Panc1 (cell line): ENCODE measurements around the gene UBA1. TPM values are rescaled to one million over a fixed set of nuclear protein-coding genes. Genes with fewer than 3 reads are reported as not detected.

Source experiments
- ATAC-seq: fragments of 200-7000 bp; cut with Tn5 transposase; 2 replicates; pipeline ENCODE4 v1.9.1; 2020; ENCODE audit warnings: mild to moderate bottlenecking, moderate library complexity
- BruUV-seq: library from RNA; stranded (reverse); fragments of 400-500 nt; replicated peaks from 2 replicates; lab custom pipeline; 2021; lab: Mats Ljungman, UMichigan
- CTCF ChIA-PET: fragments of 300-600 bp; sonication (Branson Sonifier 250); formaldehyde crosslinking; loops from one replicate; lab custom pipeline; 2022; ENCODE audit warnings: antibody characterized with exemption; lab: Charles Lee
- POLR2A ChIA-PET: fragments of 300-600 bp; sonication (Branson Sonifier 250); formaldehyde crosslinking; loops from one replicate; lab custom pipeline; 2022; ENCODE audit warnings: antibody characterized with exemption; lab: Charles Lee
- DNase-seq: peaks from one replicate; pipeline ENCODE4 v3.0.0-alpha.2; 2010; ENCODE audit warnings: low read depth, low spot score
- H3K27ac ChIP-seq: 2 replicates; pipeline ENCODE4 v1.5.1; 2011; ENCODE audit warnings: mild to moderate bottlenecking, low read length, inconsistent platforms
- H3K27me3 ChIP-seq: fragments of 200-500 bp; sonication (Bioruptor generic); 2 replicates; pipeline ENCODE4 v1.6.0; 2014; ENCODE audit warnings: low read length, inconsistent platforms; ENCODE audit not compliant: control insufficient read depth, insufficient read depth
- H3K36me3 ChIP-seq: fragments of 200-500 bp; sonication (Bioruptor generic); 2 replicates; pipeline ENCODE4 v1.5.1; 2014; ENCODE audit warnings: inconsistent platforms, mild to moderate bottlenecking, low read length, moderate library complexity; ENCODE audit not compliant: control insufficient read depth, insufficient read depth
- H3K4me1 ChIP-seq: 2 replicates; pipeline ENCODE4 v1.5.1; 2011; ENCODE audit warnings: inconsistent platforms, mild to moderate bottlenecking, low read length, moderate library complexity; ENCODE audit not compliant: control insufficient read depth, insufficient read depth
- H3K4me3 ChIP-seq, 2 experiments: 2 replicates each; pipeline ENCODE4 v1.5.1; 2011 to 2012; ENCODE audit warnings: low read depth in 2 of 2, low read length in 2 of 2, mild to moderate bottlenecking in 2 of 2, inconsistent platforms in 1 of 2, moderate library complexity in 1 of 2
- H3K9me3 ChIP-seq: fragments of 200-500 bp; sonication (Bioruptor generic); 2 replicates; pipeline ENCODE4 v1.5.1; 2014; ENCODE audit warnings: low read depth, mild to moderate bottlenecking, inconsistent platforms, low read length, moderate library complexity; ENCODE audit not compliant: control insufficient read depth, insufficient read depth
- CTCF ChIP-seq: fragments of 450-650 bp; IDR thresholded peaks from 2 replicates; pipeline ENCODE4 v1.5.1; 2017; ENCODE audit warnings: mild to moderate bottlenecking
- POLR2AphosphoS5 ChIP-seq: IDR thresholded peaks from 2 replicates; pipeline ENCODE4 v1.6.1; 2012; ENCODE audit warnings: mild to moderate bottlenecking, low read depth, low read length, moderate library complexity
- REST ChIP-seq, 2 experiments: IDR thresholded peaks; 2 replicates each; pipeline ENCODE4 v1.6.1; 2011 to 2012; ENCODE audit warnings: low read depth in 2 of 2, control low read depth in 1 of 2, low read length in 1 of 2, mild to moderate bottlenecking in 1 of 2, moderate library complexity in 1 of 2; ENCODE audit not compliant: insufficient read depth in 1 of 2
- SIN3A ChIP-seq: IDR thresholded peaks from 2 replicates; pipeline ENCODE4 v1.6.1; 2012; ENCODE audit warnings: low read depth, mild to moderate bottlenecking, low read length, moderate library complexity, borderline replicate concordance; ENCODE audit not compliant: insufficient read depth
- TCF7L2 ChIP-seq: IDR thresholded peaks from 2 replicates; pipeline ENCODE4 v1.6.1; 2011; ENCODE audit warnings: mild to moderate bottlenecking, low read depth, low read length, inconsistent platforms
- in situ Hi-C: cut with HindIII; loops from 2 replicates; pipeline ENCODE4 v1.10.0; 2016; ENCODE audit warnings: low sequenced_read_pairs, low pct_unique_long_range_greater_than_20kb
- intact Hi-C: fragments of 100-400 bp; cut with micrococcal nuclease; formaldehyde crosslinking; loops from one replicate; pipeline ENCODE4 v1.10.0; 2022; ENCODE audit not compliant: unreplicated experiment
- total RNA-seq: library from RNA; stranded (reverse); gene quantifications from one replicate; pipeline ENCODE4 v1.2.1, GENCODE V29; 2021; ENCODE audit not compliant: unreplicated experiment

The UBA1 gene
- total RNA-seq, 1 experiment from 2014 or later: 302 TPM

- no peak overlapping the region for H3K27ac ChIP-seq
- no peaks in the 10 kb centered on the region for H3K4me1 ChIP-seq
- peaks cover 24% of the 10 kb centered on the region for H3K36me3 ChIP-seq
- TF ChIP-seq TCF7L2 (no peak), POLR2AphosphoS5 (no peak)
- H3K27me3 ChIP-seq: no peaks in the 10 kb centered on the region
- intact Hi-C loops: no loop called here
- DNase-seq (no peak), ATAC-seq (no peak)
- CTCF ChIA-PET: no interaction called here
- BruUV-seq: no TSS peak
- in situ Hi-C loops: no loop called here
- H3K9me3 ChIP-seq: no peaks in the 10 kb centered on the region
- H3K4me3 ChIP-seq: no peak overlapping the region
- POLR2A ChIA-PET: no interaction called here
These were observed 14.5 kb downstream of the UBA1 start for GRCh38 chrX:47208108-47208507.

- no peak for DNase-seq
- BruUV-seq: no TSS peak
- intact Hi-C loops (no loop called here), in situ Hi-C loops (no loop called here)
- Histone ChIP-seq H3K4me3 (no peak overlapping the region), H3K9me3 (no peaks in the 10 kb centered on the region), H3K27ac (no peak overlapping the region), H3K27me3 (no peaks in the 10 kb centered on the region), H3K36me3 (peaks cover 22% of the 10 kb centered on the region), H3K4me1 (no peaks in the 10 kb centered on the region; the same call in 1 of the 2 replicates)
- ATAC-seq: no peak
- ChIA-PET CTCF (no interaction called here), POLR2A (interaction anchor here (0.6 kb wide), 1 partner anchor 21 kb away, joined by 3 read pairs; no protein-coding TSS in a partner anchor)
- TF ChIP-seq CTCF (no peak), SIN3A (no peak), POLR2AphosphoS5 (no peak), TCF7L2 (no peak), REST (IDR thresholded peaks at IDR 0.05; ENCODE audit: insufficient read depth in 1 of 2, low read depth in 2 of 2, low read length in 1 of 2) (no peak)
These were observed 16.0 kb downstream of the UBA1 start for GRCh38 chrX:47209508-47210238.
